ENCODE data around the gene TMEM140.

GRCh38 chr7:135169964-135170273, 22.0 kb downstream of the TMEM140 start:
- no peak for TF ChIP-seq HNF1B (CRISPR knock-in tag; IDR thresholded peaks at IDR 0.05)
- no peak for TF ChIP-seq SOX13 (IDR thresholded peaks at IDR 0.05)
- TF ChIP-seq SOX13 (CRISPR knock-in tag; conservative IDR thresholded peaks at IDR 0.05 in 1 of 2, IDR thresholded peaks at IDR 0.05 in 1 of 2) = no peak
- no peak for TF ChIP-seq MNT (IDR thresholded peaks at IDR 0.05)
- TF ChIP-seq CTCF (CRISPR knock-in tag; IDR thresholded peaks at IDR 0.05) = no peak
- no peak for TF ChIP-seq THYN1 (CRISPR knock-in tag; IDR thresholded peaks at IDR 0.05; ENCODE audit: borderline replicate concordance, low read depth)
